PC-3 (cell line): ENCODE results near the gene TPK1. TPM values are rescaled to one million over a fixed set of nuclear protein-coding genes. Genes with fewer than 3 reads are reported as not detected.

Source experiments
- ATAC-seq: fragments of 200-7000 bp; cut with Tn5 transposase; 2 replicates; pipeline ENCODE4 v1.9.1; 2020; ENCODE audit warnings: mild to moderate bottlenecking, moderate library complexity
- BruUV-seq: library from RNA; stranded (reverse); fragments of 400-500 nt; replicated peaks from 2 replicates; lab custom pipeline; 2021; lab: Mats Ljungman, UMichigan
- CTCF ChIA-PET: fragments of 300-600 bp; sonication (Branson Sonifier 250); formaldehyde crosslinking; loops from one replicate; lab custom pipeline; 2022; ENCODE audit warnings: antibody characterized with exemption; lab: Charles Lee
- POLR2A ChIA-PET: fragments of 300-600 bp; sonication (Branson Sonifier 250); formaldehyde crosslinking; loops from one replicate; lab custom pipeline; 2022; ENCODE audit warnings: antibody characterized with exemption; ENCODE audit not compliant: unreplicated experiment; lab: Charles Lee
- DNase-seq: peaks from one replicate; pipeline ENCODE4 v3.0.0-alpha.2; 2015
- H2AFZ ChIP-seq: fragments of 300-600 bp; sonication (generic); 2 replicates; pipeline ENCODE4 v1.6.0; 2016; ENCODE audit warnings: antibody characterized with exemption, low read length
- H3F3A ChIP-seq: fragments of 300-600 bp; sonication (generic); one replicate; pipeline ENCODE4 v1.6.0; 2017; ENCODE audit warnings: antibody characterized with exemption, low read length, control low read depth, mild to moderate bottlenecking; ENCODE audit not compliant: unreplicated experiment
- H3K27ac ChIP-seq: fragments of 300-600 bp; sonication (generic); 2 replicates; pipeline ENCODE4 v1.5.1; 2016; ENCODE audit warnings: mild to moderate bottlenecking, low read length
- H3K27me3 ChIP-seq: fragments of 300-600 bp; sonication (generic); 2 replicates; pipeline ENCODE4 v1.6.1; 2016; ENCODE audit warnings: low read length, mixed read lengths
- H3K36me3 ChIP-seq: fragments of 300-600 bp; sonication (generic); 2 replicates; pipeline ENCODE4 v1.6.1; 2016; ENCODE audit warnings: low read depth, mixed run types, low read length, mixed read lengths
- H3K4me1 ChIP-seq: fragments of 300-600 bp; sonication (generic); 2 replicates; pipeline ENCODE4 v1.5.1; 2016; ENCODE audit warnings: low read length; ENCODE audit not compliant: insufficient read depth
- H3K4me2 ChIP-seq: fragments of 300-600 bp; sonication (generic); 2 replicates; pipeline ENCODE4 v1.6.0; 2016; ENCODE audit warnings: low read length
- H3K4me3 ChIP-seq: fragments of 300-600 bp; sonication (generic); 2 replicates; pipeline ENCODE4 v1.5.1; 2016; ENCODE audit warnings: mild to moderate bottlenecking, low read length, mixed read lengths
- H3K79me2 ChIP-seq: fragments of 300-600 bp; sonication (generic); 2 replicates; pipeline ENCODE4 v1.6.1; 2017; ENCODE audit warnings: low read length, mixed read lengths
- H3K9ac ChIP-seq: fragments of 300-600 bp; sonication (generic); 2 replicates; pipeline ENCODE4 v1.6.0; 2016; ENCODE audit warnings: mild to moderate bottlenecking, low read length
- H3K9me2 ChIP-seq: fragments of 300-600 bp; sonication (generic); replicated peaks from 2 replicates; pipeline ENCODE4 v1.6.1; 2016; ENCODE audit warnings: mixed run types, low read length, mixed read lengths
- H3K9me3 ChIP-seq: fragments of 300-600 bp; sonication (generic); 2 replicates; pipeline ENCODE4 v1.6.1; 2016; ENCODE audit warnings: low read length, mixed read lengths
- H4K20me1 ChIP-seq: fragments of 300-600 bp; sonication (generic); 2 replicates; pipeline ENCODE4 v1.6.1; 2016; ENCODE audit warnings: low read length, mixed read lengths
- CTCF ChIP-seq: fragments of 300-600 bp; sonication (generic); conservative IDR thresholded peaks from 2 replicates; pipeline ENCODE4 v1.5.1; 2017; ENCODE audit warnings: antibody characterized with exemption, low read depth, mild to moderate bottlenecking, low read length
- EZH2 ChIP-seq: fragments of 300-600 bp; sonication (generic); IDR thresholded peaks from one replicate; pipeline ENCODE4 v1.6.1; 2017; ENCODE audit warnings: antibody characterized with exemption, mild to moderate bottlenecking, low read length; ENCODE audit not compliant: unreplicated experiment
- EZH2phosphoT487 ChIP-seq: fragments of 300-600 bp; sonication (generic); IDR thresholded peaks from 2 replicates; pipeline ENCODE4 v1.6.1; 2018; ENCODE audit warnings: mild to moderate bottlenecking, antibody characterized with exemption, low read length, borderline replicate concordance
- intact Hi-C: fragments of 100-400 bp; cut with micrococcal nuclease; formaldehyde crosslinking; loops from 2 replicates; pipeline ENCODE4 v1.9.0; 2023
- total RNA-seq: library from RNA; depleted of rRNA; stranded (reverse); fragments of >200 nt; gene quantifications from 2 replicates; pipeline ENCODE4 v1.2.3, GENCODE V29; 2014

TPK1 gene
- total RNA-seq, 1 experiment from 2014 or later, result 4.5 TPM

DNA sequence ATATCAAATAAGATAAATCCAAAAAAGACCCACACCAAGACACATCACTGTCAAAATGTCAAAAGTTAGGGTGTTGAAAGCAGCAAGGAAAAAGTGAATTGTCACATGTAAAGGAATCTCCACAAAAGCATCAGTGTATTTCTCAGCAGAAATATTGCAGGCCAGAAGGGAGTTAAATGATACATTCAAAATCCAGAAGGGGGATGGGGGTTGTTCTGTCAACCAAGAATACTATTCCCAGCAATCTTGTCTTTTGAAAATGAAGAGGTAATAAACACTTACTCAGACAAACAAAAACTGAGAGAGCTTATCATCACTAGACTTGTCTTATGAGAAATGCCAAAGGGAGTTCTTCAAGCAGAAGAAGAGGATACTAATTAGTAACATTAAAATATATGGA is 241.3 kb downstream of the TPK1 start:
- H3K4me1 ChIP-seq, result no peaks in the 10 kb centered on the region
- POLR2A ChIA-PET, result no interaction called here
- no peak overlapping the region for H3K9ac ChIP-seq
- BruUV-seq, result no TSS peak
- H3K9me3 ChIP-seq, result no peaks in the 10 kb centered on the region
- no peak overlapping the region for H3K27ac ChIP-seq
- DNase-seq (no peak), ATAC-seq (no peak)
- no peaks in the 10 kb centered on the region for H3K27me3 ChIP-seq
- H3K4me3 ChIP-seq, result no peak overlapping the region
- no peaks in the 10 kb centered on the region for H3K79me2 ChIP-seq
- no peaks in the 10 kb centered on the region for H4K20me1 ChIP-seq
- TF ChIP-seq EZH2, result no peak
- TF ChIP-seq CTCF, result no peak
- TF ChIP-seq EZH2phosphoT487, result no peak
- H3K4me2 ChIP-seq, result no peak overlapping the region
- no peaks in the 10 kb centered on the region for H3K36me3 ChIP-seq
- no peaks in the 10 kb centered on the region for H3F3A ChIP-seq
- H3K9me2 ChIP-seq, result no peaks in the 10 kb centered on the region
- intact Hi-C loops, result no loop called here
- CTCF ChIA-PET, result no interaction called here
- H2AFZ ChIP-seq, result no peak overlapping the region

DNA sequence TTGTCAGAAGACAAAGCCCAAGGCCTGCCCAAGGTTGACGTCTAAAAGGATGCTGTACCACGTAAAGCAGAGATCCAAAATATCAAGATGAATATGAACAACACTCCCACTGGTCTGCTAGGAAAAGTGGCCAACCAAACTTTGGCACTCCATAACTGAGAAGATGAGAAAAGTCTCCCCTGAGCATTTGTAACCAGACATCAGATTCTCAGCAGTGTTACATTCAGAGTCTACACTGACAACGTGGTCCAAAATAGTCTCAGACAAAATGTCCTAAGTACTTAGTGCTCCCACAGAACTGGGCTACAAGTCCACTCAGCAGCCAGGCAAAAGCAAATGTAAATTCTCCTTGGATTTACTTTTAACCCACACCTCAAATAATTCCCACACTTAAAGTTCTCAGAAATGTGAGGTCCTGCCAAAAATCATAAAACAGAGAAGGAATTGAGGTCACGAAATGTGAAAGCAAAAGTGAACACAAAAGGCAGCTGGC is 247.2 kb downstream of the TPK1 start:
- H4K20me1 ChIP-seq, result no peaks in the 10 kb centered on the region
- no peak for ATAC-seq
- H3K27me3 ChIP-seq, result peaks cover 6% of the 10 kb centered on the region; the same call in 1 of the 2 replicates
- no peak overlapping the region for H2AFZ ChIP-seq
- intact Hi-C loops, result no loop called here
- H3K27ac ChIP-seq, result no peak overlapping the region
- no peak for DNase-seq
- H3K9ac ChIP-seq, result no peak overlapping the region
- H3K4me3 ChIP-seq, result no peak overlapping the region
- CTCF ChIA-PET, result no interaction called here
- H3K4me2 ChIP-seq, result no peak overlapping the region
- no peaks in the 10 kb centered on the region for H3K9me2 ChIP-seq
- no TSS peak for BruUV-seq
- no peaks in the 10 kb centered on the region for H3K9me3 ChIP-seq
- no peaks in the 10 kb centered on the region for H3F3A ChIP-seq
- no peak for TF ChIP-seq EZH2phosphoT487
- no peak for TF ChIP-seq CTCF
- TF ChIP-seq EZH2, result no peak
- no peaks in the 10 kb centered on the region for H3K4me1 ChIP-seq
- H3K79me2 ChIP-seq, result no peaks in the 10 kb centered on the region
- POLR2A ChIA-PET, result no interaction called here
- no peaks in the 10 kb centered on the region for H3K36me3 ChIP-seq

DNA sequence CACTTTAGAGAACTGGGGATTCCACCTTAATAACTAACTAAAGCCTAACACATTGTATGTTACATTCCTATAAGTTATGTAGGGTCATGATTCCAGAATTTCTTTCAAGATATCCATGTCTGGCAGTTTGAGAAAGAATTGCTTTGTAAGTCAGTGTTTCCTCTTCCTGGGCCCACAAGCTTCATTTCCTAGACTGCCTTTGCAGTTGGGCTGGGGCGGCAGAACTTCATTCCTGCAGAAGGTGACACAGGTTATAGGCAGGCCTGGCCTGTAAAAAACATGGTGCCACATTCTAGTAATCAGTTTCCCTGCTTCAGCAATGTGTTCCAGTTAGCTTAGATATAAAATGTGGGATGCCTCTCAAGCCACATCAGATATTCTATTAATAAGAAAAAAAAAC is 248.2 kb downstream of the TPK1 start:
- Histone ChIP-seq H3K9me2 (no peaks in the 10 kb centered on the region), H3K9me3 (no peaks in the 10 kb centered on the region), H3K4me2 (no peak overlapping the region), H3K79me2 (no peaks in the 10 kb centered on the region), H3K4me1 (no peaks in the 10 kb centered on the region), H3K4me3 (no peak overlapping the region), H3K27ac (no peak overlapping the region), H3F3A (no peaks in the 10 kb centered on the region), H2AFZ (no peak overlapping the region), H3K36me3 (no peaks in the 10 kb centered on the region), H3K27me3 (peaks cover 6% of the 10 kb centered on the region; the same call in 1 of the 2 replicates), H4K20me1 (no peaks in the 10 kb centered on the region), H3K9ac (no peak overlapping the region)
- DNase-seq (no peak), ATAC-seq (no peak)
- intact Hi-C loops, result no loop called here
- CTCF ChIA-PET, result no interaction called here
- no peak for TF ChIP-seq EZH2
- TF ChIP-seq CTCF, result no peak
- TF ChIP-seq EZH2phosphoT487, result no peak
- no TSS peak for BruUV-seq
- POLR2A ChIA-PET, result no interaction called here
